HCT116 (cell line): Measurements from ENCODE around the gene PNPO. TPM values are rescaled to one million over a fixed set of nuclear protein-coding genes. Genes with fewer than 3 reads are reported as not detected.

Experiments used
- ATAC-seq: fragments of 200-7000 bp; cut with Tn5 transposase; 2 replicates; pipeline ENCODE4 v1.9.1; 2020; ENCODE audit warnings: mild to moderate bottlenecking, moderate library complexity
- BruUV-seq: library from RNA; stranded (reverse); fragments of 400-500 nt; replicated peaks from 2 replicates; lab custom pipeline; 2021; lab: Mats Ljungman, UMichigan
- CTCF ChIA-PET: fragments of 300-600 bp; sonication (Branson Sonifier 250); formaldehyde crosslinking; loops from one replicate; lab custom pipeline; 2021; ENCODE audit warnings: antibody characterized with exemption; lab: Charles Lee
- POLR2A ChIA-PET: fragments of 300-600, 350-600 bp; sonication (Branson Sonifier 250); formaldehyde crosslinking; loops from one replicate; lab custom pipeline; 2021; ENCODE audit warnings: antibody characterized with exemption; lab: Charles Lee
- RAD21 ChIA-PET, 2 experiments: fragments of 300-600 bp; sonication (Branson Sonifier 250); formaldehyde crosslinking; loops; one replicate each; lab custom pipeline; 2023; ENCODE audit warnings: low total read pairs in 2 of 2; ENCODE audit not compliant: uncharacterized antibody in 2 of 2, unreplicated experiment in 2 of 2, low non-redundant PET in 1 of 2; lab: Charles Lee
- DNase-seq: peaks from one replicate; pipeline ENCODE4 v3.0.0-alpha.2; 2010; ENCODE audit warnings: low read depth, low spot score
- H2AFZ ChIP-seq: fragments of 200-600 bp; shearing (Covaris generic), sonication (generic); 2 replicates; pipeline ENCODE4 v1.6.1; 2017; ENCODE audit warnings: low read depth, mixed run types, mixed read lengths, antibody characterized with exemption, low read length; ENCODE audit not compliant: poor library complexity, severe bottlenecking
- H3K27ac ChIP-seq: 2 replicates; pipeline ENCODE4 v1.5.1; 2012; ENCODE audit warnings: low read depth, low read length
- H3K27me3 ChIP-seq: fragments of 200-600 bp; sonication (generic); 2 replicates; pipeline ENCODE4 v1.6.1; 2016; ENCODE audit warnings: mixed run types, low read length, mixed read lengths; ENCODE audit not compliant: insufficient read depth
- H3K36me3 ChIP-seq, 2 experiments: fragments of 200-500 bp in 1 of 2; fragments of 200-600 bp in 1 of 2; sonication (Bioruptor generic) in 1 of 2; sonication (generic) in 1 of 2; 2 replicates each; pipeline versions ENCODE4 v1.5.1 to v1.6.1; 2014 to 2016; ENCODE audit warnings: low read length in 2 of 2, inconsistent platforms in 1 of 2, mixed read lengths in 1 of 2, mixed run types in 1 of 2; ENCODE audit not compliant: insufficient read depth in 2 of 2, control insufficient read depth in 1 of 2
- H3K4me1 ChIP-seq, 2 experiments: fragments of 200-600 bp in 1 of 2; sonication (generic) in 1 of 2; 2 replicates each; pipeline versions ENCODE4 v1.5.1 to v1.6.1; 2012 to 2017; ENCODE audit warnings: low read length in 2 of 2, inconsistent platforms in 1 of 2, mild to moderate bottlenecking in 1 of 2, mixed read lengths in 1 of 2, mixed run types in 1 of 2, moderate library complexity in 1 of 2; ENCODE audit not compliant: insufficient read depth in 2 of 2, control insufficient read depth in 1 of 2
- H3K4me2 ChIP-seq: fragments of 200-600 bp; sonication (generic); 2 replicates; pipeline ENCODE4 v1.6.1; 2017; ENCODE audit warnings: mixed run types, low read length, mixed read lengths
- H3K4me3 ChIP-seq, 2 experiments: fragments of 200-600 bp in 1 of 2; sonication (generic) in 1 of 2; replicated peaks in 1 of 2; 2 replicates each; pipeline ENCODE4 v1.5.1; 2011 to 2016; ENCODE audit warnings: low read length in 2 of 2, control low read depth in 1 of 2, low read depth in 1 of 2, mild to moderate bottlenecking in 1 of 2, mixed read lengths in 1 of 2, mixed run types in 1 of 2
- H3K79me2 ChIP-seq: fragments of 200-600 bp; sonication (generic); 2 replicates; pipeline ENCODE4 v1.6.1; 2017; ENCODE audit warnings: mild to moderate bottlenecking, mixed run types, low read length, moderate library complexity, mixed read lengths; ENCODE audit not compliant: insufficient read depth
- H3K9ac ChIP-seq: fragments of 200-600 bp; sonication (generic); 2 replicates; pipeline ENCODE4 v1.6.1; 2016; ENCODE audit warnings: low read length, mixed read lengths
- H3K9me2 ChIP-seq: fragments of 200-600 bp; sonication (generic), shearing (Covaris generic); 2 replicates; pipeline ENCODE4 v1.6.1; 2017; ENCODE audit warnings: mixed run types, mild to moderate bottlenecking, moderate library complexity; ENCODE audit not compliant: insufficient read depth
- H3K9me3 ChIP-seq, 2 experiments: fragments of 200-500 bp in 1 of 2; fragments of 200-600 bp in 1 of 2; sonication (Bioruptor generic) in 1 of 2; sonication (generic) in 1 of 2; 2 replicates each; pipeline ENCODE4 v1.6.1; 2014 to 2017; ENCODE audit warnings: low read length in 2 of 2, mixed read lengths in 2 of 2, inconsistent platforms in 1 of 2, low read depth in 1 of 2, mild to moderate bottlenecking in 1 of 2, mixed run types in 1 of 2, moderate library complexity in 1 of 2; ENCODE audit not compliant: control insufficient read depth in 1 of 2, insufficient read depth in 1 of 2
- H4K20me1 ChIP-seq: fragments of 200-600 bp; sonication (generic), shearing (Covaris generic); 2 replicates; pipeline ENCODE4 v1.6.1; 2017; ENCODE audit warnings: mixed run types, mild to moderate bottlenecking, moderate library complexity; ENCODE audit not compliant: insufficient read depth
- ATF3 ChIP-seq: IDR thresholded peaks from 2 replicates; pipeline ENCODE4 v1.6.1; 2012
- EZH2 ChIP-seq: fragments of 200-600 bp; sonication (generic); IDR thresholded peaks from 2 replicates; pipeline ENCODE4 v1.6.1; 2017; ENCODE audit warnings: antibody characterized with exemption, mixed run types
- FOSL1 ChIP-seq: IDR thresholded peaks from 2 replicates; pipeline ENCODE4 v1.6.1; 2012; ENCODE audit warnings: low read depth
- POLR2A ChIP-seq: IDR thresholded peaks from 2 replicates; pipeline ENCODE4 v1.7.0; 2011; ENCODE audit warnings: borderline replicate concordance; ENCODE audit not compliant: insufficient read depth, insufficient read length; ENCODE audit errors: extremely low read depth
- POLR2AphosphoS5 ChIP-seq: IDR thresholded peaks from 2 replicates; pipeline ENCODE4 v1.6.1; 2011; ENCODE audit warnings: mild to moderate bottlenecking, low read depth, low read length, moderate library complexity
- RAD21 ChIP-seq: IDR thresholded peaks from 2 replicates; pipeline ENCODE4 v1.6.1; 2012; ENCODE audit warnings: low read depth, mild to moderate bottlenecking
- SIN3A ChIP-seq: IDR thresholded peaks from 2 replicates; pipeline ENCODE4 v1.6.1; 2012; ENCODE audit warnings: low read depth
- SRF ChIP-seq: IDR thresholded peaks from 2 replicates; pipeline ENCODE4 v1.6.1; 2012; ENCODE audit warnings: low read depth
- YY1 ChIP-seq: IDR thresholded peaks from 2 replicates; pipeline ENCODE4 v1.6.1; 2011; ENCODE audit warnings: low read length, low read depth, moderate library complexity, mild to moderate bottlenecking; ENCODE audit not compliant: insufficient replicate concordance; ENCODE audit errors: extremely low read depth
- ZFX ChIP-seq: fragments of 450-650 bp; IDR thresholded peaks from 2 replicates; pipeline ENCODE4 v1.6.1; 2017
- intact Hi-C: fragments of 100-400 bp; cut with micrococcal nuclease; formaldehyde crosslinking; loops from 2 replicates; pipeline ENCODE4 v1.10.0; 2022
- total RNA-seq: library from RNA; stranded (reverse); gene quantifications from one replicate; pipeline ENCODE4 v1.2.1, GENCODE V29; 2021; ENCODE audit not compliant: unreplicated experiment
- TF ChIP-seq, protein P1 (sequence below): IDR thresholded peaks from 2 replicates; pipeline ENCODE4 v1.6.1; 2012; ENCODE audit warnings: low read depth
- TF ChIP-seq, protein P2 (sequence below), 3 experiments: fragments of 200-600 bp in 1 of 3; sonication (generic) in 1 of 3; IDR thresholded peaks in 2 of 3; conservative IDR thresholded peaks in 1 of 3; 2 replicates each; pipeline ENCODE4 v1.5.1; 2012 to 2017; ENCODE audit warnings: low read depth in 2 of 3, low read length in 2 of 3, antibody characterized with exemption in 1 of 3, borderline replicate concordance in 1 of 3, control low read depth in 1 of 3, mild to moderate bottlenecking in 1 of 3, mixed read lengths in 1 of 3, mixed run types in 1 of 3, moderate library complexity in 1 of 3; ENCODE audit not compliant: insufficient read depth in 1 of 3

Gene PNPO
- total RNA-seq, 1 experiment from 2014 or later: 74.9 TPM

GRCh38 chr17:47949946-47950345 lies 8.6 kb downstream of the PNPO start:
- POLR2A ChIA-PET: interaction anchor here (1.0 to 4.3 kb wide), 4 partner anchors 9 to 99 kb away, joined by 3 to 20 read pairs (median 5); partner anchors contain the start of genes CDK5RAP3 and PNPO
- H3K9me2 ChIP-seq: no peaks in the 10 kb centered on the region
- no peaks in the 10 kb centered on the region for H3K27me3 ChIP-seq
- no peak for TF ChIP-seq SRF
- no peak for TF ChIP-seq SIN3A
- no peak for TF ChIP-seq ZFX
- no peak for TF ChIP-seq ATF3
- no peak for TF ChIP-seq FOSL1
- TF ChIP-seq YY1: no peak
- CTCF ChIA-PET: interaction anchor here (1.1 to 5.1 kb wide), 11 partner anchors 7 to 109 kb away, joined by 3 to 83 read pairs (median 10); partner anchors contain the start of genes CDK5RAP3, PNPO, PRR15L and SCRN2
- no peak overlapping the region for H2AFZ ChIP-seq
- H3K9ac ChIP-seq: peak overlapping the region; percentile 55
- H4K20me1 ChIP-seq: no peaks in the 10 kb centered on the region
- H3K4me1 ChIP-seq: peaks cover 30 to 56% of the 10 kb centered on the region in 2 experiments
- peak overlapping the region; percentile 71 for H3K4me2 ChIP-seq
- DNase-seq: no peak
- H3K36me3 ChIP-seq: peaks cover 4 to 12% of the 10 kb centered on the region in 2 experiments; a peak in 3 of 4 replicates
- peaks cover 3% of the 10 kb centered on the region; the same call in 1 of the 2 replicates for H3K79me2 ChIP-seq
- RAD21 ChIA-PET: interaction anchor here (1.0 to 2.0 kb wide), 3 partner anchors 21 to 69 kb away, joined by 3 to 9 read pairs (median 6); partner anchors contain the start of gene CDK5RAP3 (in 1 of the 2)
- BruUV-seq: no TSS peak
- no peak for ATAC-seq
- H3K9me3 ChIP-seq: no peaks in the 10 kb centered on the region
- H3K4me3 ChIP-seq: no peak overlapping the region
- intact Hi-C loops: loop anchor here (1.0 kb wide), 2 partner anchors 20 to 68 kb away; no protein-coding TSS in a partner anchor
- peak overlapping the region; percentile 67 for H3K27ac ChIP-seq

- Histone ChIP-seq H3K9ac (no peak overlapping the region), H2AFZ (no peak overlapping the region), H3K4me1 (peaks cover 33 to 61% of the 10 kb centered on the region in 2 experiments), H3K36me3 (peaks cover 4 to 11% of the 10 kb centered on the region in 2 experiments; a peak in 3 of 4 replicates), H3K27me3 (no peaks in the 10 kb centered on the region), H3K9me2 (no peaks in the 10 kb centered on the region), H3K79me2 (peaks cover 3% of the 10 kb centered on the region; the same call in 1 of the 2 replicates), H4K20me1 (no peaks in the 10 kb centered on the region), H3K4me2 (no peak overlapping the region), H3K27ac (no peak overlapping the region), H3K9me3 (no peaks in the 10 kb centered on the region)
- DNase-seq: no peak
- BruUV-seq: no TSS peak
- intact Hi-C loops: no loop called here
- ATAC-seq: no peak
- ChIA-PET CTCF (interaction anchor here (0.9 to 5.1 kb wide), 10 partner anchors 9 to 110 kb away, joined by 3 to 83 read pairs (median 5); partner anchors contain the start of genes CDK5RAP3, PNPO, SCRN2 and SP2), RAD21 (interaction anchor here (1.0 to 2.0 kb wide), 2 partner anchors 20 to 68 kb away, joined by 3 to 9 read pairs; partner anchors contain the start of gene CDK5RAP3 (in 1 of the 2)), POLR2A (interaction anchor here (1.0 to 4.3 kb wide), 3 partner anchors 9 to 68 kb away, joined by 4 to 20 read pairs (median 6); partner anchors contain the start of genes CDK5RAP3 and PNPO)
- TF ChIP-seq ZFX (no peak), RAD21 (no peak), POLR2AphosphoS5 (no peak), POLR2A (no peak), ATF3 (no peak), EZH2 (no peak)
- TF ChIP-seq, protein P1, sequence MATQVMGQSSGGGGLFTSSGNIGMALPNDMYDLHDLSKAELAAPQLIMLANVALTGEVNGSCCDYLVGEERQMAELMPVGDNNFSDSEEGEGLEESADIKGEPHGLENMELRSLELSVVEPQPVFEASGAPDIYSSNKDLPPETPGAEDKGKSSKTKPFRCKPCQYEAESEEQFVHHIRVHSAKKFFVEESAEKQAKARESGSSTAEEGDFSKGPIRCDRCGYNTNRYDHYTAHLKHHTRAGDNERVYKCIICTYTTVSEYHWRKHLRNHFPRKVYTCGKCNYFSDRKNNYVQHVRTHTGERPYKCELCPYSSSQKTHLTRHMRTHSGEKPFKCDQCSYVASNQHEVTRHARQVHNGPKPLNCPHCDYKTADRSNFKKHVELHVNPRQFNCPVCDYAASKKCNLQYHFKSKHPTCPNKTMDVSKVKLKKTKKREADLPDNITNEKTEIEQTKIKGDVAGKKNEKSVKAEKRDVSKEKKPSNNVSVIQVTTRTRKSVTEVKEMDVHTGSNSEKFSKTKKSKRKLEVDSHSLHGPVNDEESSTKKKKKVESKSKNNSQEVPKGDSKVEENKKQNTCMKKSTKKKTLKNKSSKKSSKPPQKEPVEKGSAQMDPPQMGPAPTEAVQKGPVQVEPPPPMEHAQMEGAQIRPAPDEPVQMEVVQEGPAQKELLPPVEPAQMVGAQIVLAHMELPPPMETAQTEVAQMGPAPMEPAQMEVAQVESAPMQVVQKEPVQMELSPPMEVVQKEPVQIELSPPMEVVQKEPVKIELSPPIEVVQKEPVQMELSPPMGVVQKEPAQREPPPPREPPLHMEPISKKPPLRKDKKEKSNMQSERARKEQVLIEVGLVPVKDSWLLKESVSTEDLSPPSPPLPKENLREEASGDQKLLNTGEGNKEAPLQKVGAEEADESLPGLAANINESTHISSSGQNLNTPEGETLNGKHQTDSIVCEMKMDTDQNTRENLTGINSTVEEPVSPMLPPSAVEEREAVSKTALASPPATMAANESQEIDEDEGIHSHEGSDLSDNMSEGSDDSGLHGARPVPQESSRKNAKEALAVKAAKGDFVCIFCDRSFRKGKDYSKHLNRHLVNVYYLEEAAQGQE: no peak
- TF ChIP-seq, protein P2, sequence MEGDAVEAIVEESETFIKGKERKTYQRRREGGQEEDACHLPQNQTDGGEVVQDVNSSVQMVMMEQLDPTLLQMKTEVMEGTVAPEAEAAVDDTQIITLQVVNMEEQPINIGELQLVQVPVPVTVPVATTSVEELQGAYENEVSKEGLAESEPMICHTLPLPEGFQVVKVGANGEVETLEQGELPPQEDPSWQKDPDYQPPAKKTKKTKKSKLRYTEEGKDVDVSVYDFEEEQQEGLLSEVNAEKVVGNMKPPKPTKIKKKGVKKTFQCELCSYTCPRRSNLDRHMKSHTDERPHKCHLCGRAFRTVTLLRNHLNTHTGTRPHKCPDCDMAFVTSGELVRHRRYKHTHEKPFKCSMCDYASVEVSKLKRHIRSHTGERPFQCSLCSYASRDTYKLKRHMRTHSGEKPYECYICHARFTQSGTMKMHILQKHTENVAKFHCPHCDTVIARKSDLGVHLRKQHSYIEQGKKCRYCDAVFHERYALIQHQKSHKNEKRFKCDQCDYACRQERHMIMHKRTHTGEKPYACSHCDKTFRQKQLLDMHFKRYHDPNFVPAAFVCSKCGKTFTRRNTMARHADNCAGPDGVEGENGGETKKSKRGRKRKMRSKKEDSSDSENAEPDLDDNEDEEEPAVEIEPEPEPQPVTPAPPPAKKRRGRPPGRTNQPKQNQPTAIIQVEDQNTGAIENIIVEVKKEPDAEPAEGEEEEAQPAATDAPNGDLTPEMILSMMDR (IDR thresholded peaks at IDR 0.05 in 2 of 3, conservative IDR thresholded peaks at IDR 0.05 in 1 of 3; ENCODE audit: borderline replicate concordance in 1 of 3, insufficient read depth in 1 of 3, low read depth in 2 of 3, low read length in 2 of 3): no peak
- TF ChIP-seq, all 23 proteins: peak for 0
- no peak overlapping the region for H3K4me3 ChIP-seq
These were observed 9.1 kb downstream of the PNPO start for GRCh38 chr17:47950448-47950847.
